Measurements from ENCODE around the gene CHID1. TPM values are rescaled to one million over a fixed set of nuclear protein-coding genes. Genes with fewer than 3 reads are reported as not detected.

Gene CHID1
- total RNA-seq, 2 experiments from 2014 or later, result 60.4 to 75.3 TPM

GRCh38 chr11:823441-824291 lies 86.9 kb downstream of the CHID1 start:
- peaks cover 10% of the 10 kb centered on the region for H3K36me3 Mint-ChIP-seq (ENCODE audit: low read depth)
- ATAC-seq (no peak), DNase-seq (no peak)
- H3K9me3 Mint-ChIP-seq (ENCODE audit: low read depth), result no peaks in the 10 kb centered on the region
- CTCF ChIA-PET, result interaction anchor here (0.7 kb wide), 1 partner anchor 80 kb away, joined by 3 read pairs; no protein-coding TSS in a partner anchor
- intact Hi-C loops (cut with DNase I, micrococcal nuclease), result no loop called here
- peaks cover 22% of the 10 kb centered on the region for H3K4me1 Mint-ChIP-seq
- no peak overlapping the region for H3K4me3 Mint-ChIP-seq
- H3K27ac Mint-ChIP-seq, result no peak overlapping the region
- POLR2A ChIA-PET, result no interaction called here
- peaks cover 13% of the 10 kb centered on the region for H3K27me3 Mint-ChIP-seq

GRCh38 chr11:821512-822371 lies 88.9 kb downstream of the CHID1 start:
- Mint-ChIP-seq H3K9me3 (ENCODE audit: low read depth) (no peaks in the 10 kb centered on the region), H3K27ac (no peak overlapping the region), H3K27me3 (peaks cover 2% of the 10 kb centered on the region), H3K4me3 (no peak overlapping the region), H3K4me1 (peaks cover 16% of the 10 kb centered on the region), H3K36me3 (ENCODE audit: low read depth) (peaks cover 10% of the 10 kb centered on the region)
- ChIA-PET CTCF (no interaction called here), POLR2A (interaction anchor here (0.7 kb wide), 1 partner anchor 8 kb away, joined by 3 read pairs; no protein-coding TSS in a partner anchor)
- DNase-seq (no peak), ATAC-seq (no peak)
- intact Hi-C loops (cut with DNase I, micrococcal nuclease), result no loop called here

- Mint-ChIP-seq H3K4me1 (peaks cover 11% of the 10 kb centered on the region), H3K4me3 (peak overlapping the region; percentile 72), H3K9me3 (ENCODE audit: low read depth) (no peaks in the 10 kb centered on the region), H3K27me3 (no peaks in the 10 kb centered on the region), H3K27ac (no peak overlapping the region), H3K36me3 (ENCODE audit: low read depth) (peaks cover 10% of the 10 kb centered on the region)
- ATAC-seq (no peak), DNase-seq (no peak)
- CTCF ChIA-PET, result interaction anchor here (1.1 kb wide), 1 partner anchor 12 kb away, joined by 3 read pairs; the partner anchor contains the start of gene RPLP2
- intact Hi-C loops (cut with DNase I, micrococcal nuclease), result loop anchor here (1.0 kb wide), 4 partner anchors 9 to 315 kb away; partner anchors contain the start of genes GATD1 (in 1 of the 2) and RPLP2 (in 1 of the 2)
- POLR2A ChIA-PET, result interaction anchor here (0.6 to 2.7 kb wide), 5 partner anchors 9 to 313 kb away, joined by 3 to 24 read pairs (median 4); partner anchors contain the start of genes CD151, RPLP2 and TSPAN4
Measured at GRCh38 chr11:820655-821511, 89.7 kb downstream of the CHID1 start.

GRCh38 chr11:819943-820649 lies 90.5 kb downstream of the CHID1 start:
- DNase-seq (peak; percentile 95), ATAC-seq (peak; percentile 74)
- Mint-ChIP-seq H3K4me1 (peaks cover 11% of the 10 kb centered on the region), H3K27ac (no peak overlapping the region), H3K36me3 (ENCODE audit: low read depth) (peaks cover 9% of the 10 kb centered on the region), H3K27me3 (no peaks in the 10 kb centered on the region), H3K9me3 (ENCODE audit: low read depth) (no peaks in the 10 kb centered on the region), H3K4me3 (peak overlapping the region; percentile 72)
- POLR2A ChIA-PET, result interaction anchor here (0.6 to 2.7 kb wide), 7 partner anchors 8 to 312 kb away, joined by 3 to 24 read pairs (median 4); partner anchors contain the start of genes CD151, CRACR2B, RPLP2 and TSPAN4
- CTCF ChIA-PET, result interaction anchor here (0.7 to 1.5 kb wide), 3 partner anchors 11 to 28 kb away, joined by 3 read pairs; partner anchors contain the start of gene RPLP2
- intact Hi-C loops (cut with DNase I, micrococcal nuclease), result loop anchor here (1.0 kb wide), 7 partner anchors 10 to 314 kb away; partner anchors contain the start of genes RPLP2 (in 2 of the 2), CHID1 (in 1 of the 2), GATD1 (in 1 of the 2) and POLR2L (in 1 of the 2)

- ATAC-seq, result peak; percentile 82
- Mint-ChIP-seq H3K4me1 (peaks cover 11% of the 10 kb centered on the region), H3K27me3 (no peaks in the 10 kb centered on the region), H3K36me3 (ENCODE audit: low read depth) (peaks cover 4% of the 10 kb centered on the region), H3K9me3 (ENCODE audit: low read depth) (no peaks in the 10 kb centered on the region), H3K27ac (no peak overlapping the region), H3K4me3 (peak overlapping the region; percentile 72)
- intact Hi-C loops (cut with DNase I, micrococcal nuclease), result loop anchor here in 1 of 2 experiments (1.0 kb wide), 4 partner anchors 10 to 91 kb away; partner anchors contain the start of genes CHID1, POLR2L, RPLP2 and TSPAN4
- ChIA-PET POLR2A (interaction anchor here (0.6 to 2.7 kb wide), 8 partner anchors 8 to 288 kb away, joined by 3 to 24 read pairs (median 4); partner anchors contain the start of genes CD151, CRACR2B, RPLP2 and TSPAN4), CTCF (interaction anchor here (0.7 to 1.5 kb wide), 4 partner anchors 10 to 124 kb away, joined by 3 read pairs; partner anchors contain the start of genes RPLP2 and TMEM80)
- DNase-seq, result peak; percentile 95
Measured at GRCh38 chr11:819129-819931, 91.3 kb downstream of the CHID1 start.

- ChIA-PET POLR2A (interaction anchor here (0.6 to 2.7 kb wide), 6 partner anchors 9 to 287 kb away, joined by 3 to 24 read pairs (median 6); partner anchors contain the start of genes CD151, CRACR2B and RPLP2), CTCF (interaction anchor here (1.0 to 1.5 kb wide), 2 partner anchors 9 to 30 kb away, joined by 3 read pairs; partner anchors contain the start of gene RPLP2)
- Mint-ChIP-seq H3K4me3 (peak within 1 kb of the TSS; percentile 72), H3K9me3 (ENCODE audit: low read depth) (no peaks in the 10 kb centered on the region), H3K27me3 (no peaks in the 10 kb centered on the region), H3K4me1 (peaks cover 11% of the 10 kb centered on the region), H3K27ac (no peak within 1 kb of the TSS), H3K36me3 (ENCODE audit: low read depth) (peaks cover 6% of the 10 kb centered on the region)
- ATAC-seq (no peak), DNase-seq (no peak)
- intact Hi-C loops (cut with DNase I, micrococcal nuclease), result loop anchor here in 1 of 2 experiments (1.0 kb wide), 4 partner anchors 9 to 92 kb away; partner anchors contain the start of genes CHID1, POLR2L, RPLP2 and TSPAN4
Measured at GRCh38 chr11:818396-819128, 92.0 kb downstream of the CHID1 start, which contains the start of gene PNPLA2. Gene PNPLA2, plus strand, starts transcription at chr11:818914. Its CDS starts 805 bp downstream, at chr11:819719.

Other genes starting within 250 kb of the CHID1 start
- gene DEAF1, start 215.6 kb downstream of the CHID1 start, total RNA-seq, result 10 to 100 TPM; 47.4 to 56.6 TPM
- 10 to 100 TPM; 11.4 to 11.9 TPM for gene TMEM80, start 215.0 kb downstream of the CHID1 start, total RNA-seq
- gene EPS8L2, start 204.6 kb downstream of the CHID1 start, total RNA-seq, result 10 to 100 TPM in 1 of 2 experiments, 1 to 10 TPM in 1; 8.0 to 10.5 TPM
- 100 to 1,000 TPM; 239 to 246 TPM for gene TALDO1, start 163.3 kb downstream of the CHID1 start, total RNA-seq
- gene GATD1, start 133.3 kb downstream of the CHID1 start, total RNA-seq, result 10 to 100 TPM; 45.7 to 59.8 TPM
- 1 to 10 TPM in 1 of 2 experiments, under 1 TPM in 1; 0.50 to 1.1 TPM for gene CEND1, start 120.7 kb downstream of the CHID1 start, total RNA-seq
- 10 to 100 TPM; 33.9 to 36.6 TPM for gene SLC25A22, start 112.5 kb downstream of the CHID1 start, total RNA-seq
- 10 to 100 TPM; 21.1 to 29.1 TPM for gene PIDD1, start 105.6 kb downstream of the CHID1 start, total RNA-seq
- gene RPLP2, start 100.8 kb downstream of the CHID1 start, total RNA-seq, result 1,000 to 10,000 TPM; 2,132 to 3,230 TPM
- gene PNPLA2, start 91.9 kb downstream of the CHID1 start, total RNA-seq, result 10 to 100 TPM; 24.7 to 26.2 TPM
- under 1 TPM; 0.33 to 0.50 TPM for gene CRACR2B, start 82.9 kb downstream of the CHID1 start, total RNA-seq
- 10 to 100 TPM; 36.8 to 38.6 TPM for gene CD151, start 77.9 kb downstream of the CHID1 start, total RNA-seq
- 10 to 100 TPM; 74.6 to 79.4 TPM for gene POLR2L, start 68.3 kb downstream of the CHID1 start, total RNA-seq
- 1 to 10 TPM; 5.2 to 6.0 TPM for gene TSPAN4, start 68.0 kb downstream of the CHID1 start, total RNA-seq
- gene AP2A2, start 15.1 kb upstream of the CHID1 start, total RNA-seq, result 10 to 100 TPM; 43.5 to 71.6 TPM
- gene MUC6, start 125.9 kb upstream of the CHID1 start, total RNA-seq, result not detected
- gene MUC2, start 164.1 kb upstream of the CHID1 start, total RNA-seq, result not detected
- gene MUC5AC, start 247.1 kb upstream of the CHID1 start, total RNA-seq, result not detected

Measured in activated CD4-positive, alpha-beta T cell treated with anti-CD3 and anti-CD28 coated beads for 36 hours (primary cell).